ENCODE data around the gene NACA. TPM values are rescaled to one million over a fixed set of nuclear protein-coding genes. Genes with fewer than 3 reads are reported as not detected.

Gene NACA
- total and polyA plus RNA-seq, 2 of the 13 experiments (the other 11 are each of a cell fraction or from before 2014, with no cell fraction given): 799 to 1,700 TPM

DNA sequence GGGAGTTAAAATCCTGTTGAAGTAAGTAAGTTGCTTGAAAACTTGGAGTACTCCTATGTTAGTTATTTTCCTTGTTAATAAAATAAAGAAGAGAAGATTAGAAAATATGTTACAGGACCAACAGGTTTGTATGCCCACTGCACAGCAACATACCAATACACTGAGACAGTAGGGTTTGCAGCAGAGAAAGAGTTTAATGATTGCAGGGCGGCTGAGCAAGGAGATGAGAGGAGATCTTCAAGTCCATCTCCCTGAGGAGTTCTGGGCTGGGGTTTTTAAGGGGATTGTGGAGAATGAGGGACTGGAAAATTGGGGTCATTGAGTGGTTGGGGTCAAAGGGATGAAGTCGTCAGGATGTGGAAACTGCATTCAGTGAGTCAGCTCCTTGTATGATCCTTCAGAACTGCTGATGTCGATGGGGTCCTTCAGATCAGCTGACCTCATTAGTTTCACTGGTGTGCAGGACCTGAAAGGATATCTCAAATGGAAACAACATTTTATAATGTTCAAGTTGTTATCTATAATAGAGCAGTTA is 33.7 kb upstream of the NACA start (continued):
- TF ChIP-seq ZNF670 (CRISPR knock-in tag; IDR thresholded peaks at IDR 0.05; ENCODE audit: borderline replicate concordance): 0 out of 2 replicates have a peak, but pooled peaks have one; percentile 56
- TF ChIP-seq IRF2 (CRISPR knock-in tag; IDR thresholded peaks at IDR 0.05): 0 out of 2 replicates have a peak, but pooled peaks have one; percentile 21
- TF ChIP-seq ZNF3 (CRISPR knock-in tag; IDR thresholded peaks at IDR 0.05): no peak
- TF ChIP-seq ONECUT2 (CRISPR knock-in tag; IDR thresholded peaks at IDR 0.05): no peak
- no peak for TF ChIP-seq REST (IDR thresholded peaks at IDR 0.05; ENCODE audit: borderline replicate concordance in 1 of 2, low read depth in 1 of 2, low read length in 2 of 2)
- no peak for TF ChIP-seq ZNF574 (CRISPR knock-in tag; IDR thresholded peaks at IDR 0.05)
- TF ChIP-seq FOXO1 (CRISPR knock-in tag; IDR thresholded peaks at IDR 0.05): no peak
- no peak for TF ChIP-seq ZNF724P (CRISPR knock-in tag; IDR thresholded peaks at IDR 0.05; ENCODE audit: borderline replicate concordance)
- TF ChIP-seq TARDBP (CRISPR knock-in tag; IDR thresholded peaks at IDR 0.05): no peak
- TF ChIP-seq RBM39 (IDR thresholded peaks at IDR 0.05; ENCODE audit: low read depth, low read length, poor library complexity, severe bottlenecking): no peak
- TF ChIP-seq, protein P1, sequence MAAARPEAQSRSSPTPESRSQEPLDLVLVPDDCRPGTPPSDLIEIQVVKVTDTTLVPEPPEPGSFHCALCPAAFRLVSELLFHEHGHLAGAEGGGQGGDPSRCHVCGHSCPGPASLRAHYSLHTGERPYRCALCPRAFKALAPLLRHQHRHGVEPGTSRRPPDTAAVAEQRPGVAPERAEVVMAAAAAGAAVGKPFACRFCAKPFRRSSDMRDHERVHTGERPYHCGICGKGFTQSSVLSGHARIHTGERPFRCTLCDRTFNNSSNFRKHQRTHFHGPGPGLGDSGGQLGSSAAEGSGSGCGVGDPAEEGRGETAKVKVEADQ (CRISPR knock-in tag; IDR thresholded peaks at IDR 0.05; ENCODE audit: borderline replicate concordance): peak; percentile 7; the same call in 1 of the 2 replicates
- TF ChIP-seq AGO2 (optimal IDR thresholded peaks at IDR 0.05; ENCODE audit: low read depth, low read length): no peak
- TF ChIP-seq, protein P2, sequence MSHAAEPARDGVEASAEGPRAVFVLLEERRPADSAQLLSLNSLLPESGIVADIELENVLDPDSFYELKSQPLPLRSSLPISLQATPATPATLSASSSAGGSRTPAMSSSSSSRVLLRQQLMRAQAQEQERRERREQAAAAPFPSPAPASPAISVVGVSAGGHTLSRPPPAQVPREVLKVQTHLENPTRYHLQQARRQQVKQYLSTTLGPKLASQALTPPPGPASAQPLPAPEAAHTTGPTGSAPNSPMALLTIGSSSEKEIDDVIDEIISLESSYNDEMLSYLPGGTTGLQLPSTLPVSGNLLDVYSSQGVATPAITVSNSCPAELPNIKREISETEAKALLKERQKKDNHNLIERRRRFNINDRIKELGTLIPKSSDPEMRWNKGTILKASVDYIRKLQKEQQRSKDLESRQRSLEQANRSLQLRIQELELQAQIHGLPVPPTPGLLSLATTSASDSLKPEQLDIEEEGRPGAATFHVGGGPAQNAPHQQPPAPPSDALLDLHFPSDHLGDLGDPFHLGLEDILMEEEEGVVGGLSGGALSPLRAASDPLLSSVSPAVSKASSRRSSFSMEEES (CRISPR knock-in tag; IDR thresholded peaks at IDR 0.05): no peak
- TF ChIP-seq MATR3 (CRISPR knock-in tag; IDR thresholded peaks at IDR 0.05): no peak
- no peak for TF ChIP-seq RFXANK (CRISPR knock-in tag; IDR thresholded peaks at IDR 0.05)
- TF ChIP-seq KAT2B (IDR thresholded peaks at IDR 0.05; ENCODE audit: borderline replicate concordance, low read depth, low read length): no peak
- no peak for TF ChIP-seq MAF1 (CRISPR knock-in tag; IDR thresholded peaks at IDR 0.05; ENCODE audit: borderline replicate concordance)
- no peak for TF ChIP-seq FOSL1 (CRISPR knock-in tag; IDR thresholded peaks at IDR 0.05; ENCODE audit: borderline replicate concordance)
- peak; percentile 70; the same call in 1 of the 2 replicates for TF ChIP-seq CBX5 (CRISPR knock-in tag; IDR thresholded peaks at IDR 0.05; ENCODE audit: borderline replicate concordance)
- TF ChIP-seq, protein P3, sequence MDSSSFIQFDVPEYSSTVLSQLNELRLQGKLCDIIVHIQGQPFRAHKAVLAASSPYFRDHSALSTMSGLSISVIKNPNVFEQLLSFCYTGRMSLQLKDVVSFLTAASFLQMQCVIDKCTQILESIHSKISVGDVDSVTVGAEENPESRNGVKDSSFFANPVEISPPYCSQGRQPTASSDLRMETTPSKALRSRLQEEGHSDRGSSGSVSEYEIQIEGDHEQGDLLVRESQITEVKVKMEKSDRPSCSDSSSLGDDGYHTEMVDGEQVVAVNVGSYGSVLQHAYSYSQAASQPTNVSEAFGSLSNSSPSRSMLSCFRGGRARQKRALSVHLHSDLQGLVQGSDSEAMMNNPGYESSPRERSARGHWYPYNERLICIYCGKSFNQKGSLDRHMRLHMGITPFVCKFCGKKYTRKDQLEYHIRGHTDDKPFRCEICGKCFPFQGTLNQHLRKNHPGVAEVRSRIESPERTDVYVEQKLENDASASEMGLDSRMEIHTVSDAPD (CRISPR knock-in tag; IDR thresholded peaks at IDR 0.05): no peak
- TF ChIP-seq SNRNP70 (IDR thresholded peaks at IDR 0.05; ENCODE audit: low read depth, low read length): no peak
